Loucy (cell line): ENCODE measurements around the gene CDCA8.
"Not testable (repeated sequence)": the region's sequence is repeated elsewhere in the genome, so short reads cannot be mapped to it uniquely, and the experiment has no call there.

ENCODE experiments used
- H2AFZ ChIP-seq: fragments of 200-600 bp; sonication (generic); 2 replicates; pipeline ENCODE4 v1.6.0; 2016; ENCODE audit warnings: antibody characterized with exemption, mild to moderate bottlenecking, low read length, moderate library complexity
- H3F3A ChIP-seq: fragments of 200-600 bp; 2 replicates; pipeline ENCODE4 v1.6.0; 2016; ENCODE audit warnings: antibody characterized with exemption, low read depth, mild to moderate bottlenecking
- H3K27me3 ChIP-seq: fragments of 200-600 bp; sonication (generic); 2 replicates; pipeline ENCODE4 v1.6.1; 2014; ENCODE audit warnings: low read length, mild to moderate bottlenecking; ENCODE audit not compliant: insufficient read depth, poor library complexity, severe bottlenecking
- H3K36me3 ChIP-seq: fragments of 200-600 bp; sonication (generic); 2 replicates; pipeline ENCODE4 v1.6.1; 2016; ENCODE audit warnings: low read length; ENCODE audit not compliant: insufficient read depth
- H3K4me1 ChIP-seq: fragments of 200-600 bp; sonication (generic); 2 replicates; pipeline ENCODE4 v1.5.1; 2014; ENCODE audit warnings: low read length, mild to moderate bottlenecking; ENCODE audit not compliant: insufficient read depth, poor library complexity, severe bottlenecking
- H3K4me2 ChIP-seq: fragments of 200-600 bp; sonication (generic); 2 replicates; pipeline ENCODE4 v1.6.0; 2014; ENCODE audit warnings: antibody characterized with exemption, low read length, low read depth, mild to moderate bottlenecking; ENCODE audit not compliant: poor library complexity, severe bottlenecking
- H3K4me3 ChIP-seq: fragments of 200-600 bp; sonication (generic); 2 replicates; pipeline ENCODE4 v1.5.1; 2014; ENCODE audit warnings: low read length, mild to moderate bottlenecking, mixed read lengths; ENCODE audit not compliant: poor library complexity, severe bottlenecking
- H3K79me2 ChIP-seq: fragments of 200-600 bp; sonication (generic); 2 replicates; pipeline ENCODE4 v1.6.1; 2014; ENCODE audit warnings: low read length; ENCODE audit not compliant: insufficient read depth
- H3K9ac ChIP-seq: fragments of 200-600 bp; sonication (generic); 2 replicates; pipeline ENCODE4 v1.6.0; 2014; ENCODE audit warnings: mild to moderate bottlenecking, low read depth, low read length, moderate library complexity; ENCODE audit not compliant: poor library complexity, severe bottlenecking
- H3K9me2 ChIP-seq: fragments of 200-600 bp; sonication (generic); replicated peaks from 2 replicates; pipeline ENCODE4 v1.6.1; 2016; ENCODE audit warnings: low read depth, low read length, mixed read lengths
- H3K9me3 ChIP-seq: fragments of 200-600 bp; sonication (generic); 2 replicates; pipeline ENCODE4 v1.6.1; 2014; ENCODE audit warnings: mild to moderate bottlenecking, antibody characterized with exemption, low read length, low read depth; ENCODE audit not compliant: insufficient read depth
- H4K20me1 ChIP-seq: fragments of 200-600 bp; sonication (generic); 2 replicates; pipeline ENCODE4 v1.6.0; 2014; ENCODE audit warnings: antibody characterized with exemption, low read length, mild to moderate bottlenecking; ENCODE audit not compliant: insufficient read depth, poor library complexity, severe bottlenecking
- EZH2phosphoT487 ChIP-seq: fragments of 200-600 bp; IDR thresholded peaks from 2 replicates; pipeline ENCODE4 v1.6.1; 2018; ENCODE audit warnings: antibody characterized with exemption, mild to moderate bottlenecking, moderate library complexity, borderline replicate concordance
- TF ChIP-seq, protein P1 (sequence below): fragments of 200-600 bp; sonication (generic); conservative IDR thresholded peaks from 2 replicates; pipeline ENCODE4 v1.5.1; 2014; ENCODE audit warnings: mild to moderate bottlenecking, antibody characterized with exemption, low read length

CDCA8 gene

DNA sequence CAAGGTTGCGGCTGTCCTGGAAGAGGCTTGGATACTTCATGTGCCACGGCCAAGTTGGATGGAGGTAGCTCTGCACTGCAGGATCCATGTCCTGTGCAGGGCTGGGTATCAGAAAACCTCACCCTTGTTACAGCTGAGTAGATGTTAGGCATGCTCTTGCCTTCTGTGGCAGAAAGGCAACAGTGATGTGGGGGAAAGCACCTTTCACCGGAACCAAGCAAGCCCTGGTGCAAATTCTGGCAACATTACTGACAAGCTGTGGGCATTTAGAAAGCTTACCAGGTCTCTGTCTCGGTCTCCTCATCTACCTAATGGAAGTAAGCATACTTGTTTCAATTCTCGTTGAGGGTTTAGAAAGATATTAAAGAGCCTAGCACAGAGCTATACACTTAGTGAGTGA, 14.5 kb upstream of the CDCA8 start:
- Histone ChIP-seq H3F3A (no peaks in the 10 kb centered on the region), H3K36me3 (no peaks in the 10 kb centered on the region; the same call in 1 of the 2 replicates), H3K4me3 (no peak overlapping the region), H2AFZ (no peak overlapping the region), H3K79me2 (no peaks in the 10 kb centered on the region), H3K9me3 (no peaks in the 10 kb centered on the region), H3K4me1 (peaks cover 12% of the 10 kb centered on the region), H3K27me3 (no peaks in the 10 kb centered on the region), H3K4me2 (no peak overlapping the region), H4K20me1 (no peaks in the 10 kb centered on the region), H3K9ac (no peak overlapping the region), H3K9me2 (no peaks in the 10 kb centered on the region)
- TF ChIP-seq EZH2phosphoT487 = no peak
- TF ChIP-seq, protein P1, sequence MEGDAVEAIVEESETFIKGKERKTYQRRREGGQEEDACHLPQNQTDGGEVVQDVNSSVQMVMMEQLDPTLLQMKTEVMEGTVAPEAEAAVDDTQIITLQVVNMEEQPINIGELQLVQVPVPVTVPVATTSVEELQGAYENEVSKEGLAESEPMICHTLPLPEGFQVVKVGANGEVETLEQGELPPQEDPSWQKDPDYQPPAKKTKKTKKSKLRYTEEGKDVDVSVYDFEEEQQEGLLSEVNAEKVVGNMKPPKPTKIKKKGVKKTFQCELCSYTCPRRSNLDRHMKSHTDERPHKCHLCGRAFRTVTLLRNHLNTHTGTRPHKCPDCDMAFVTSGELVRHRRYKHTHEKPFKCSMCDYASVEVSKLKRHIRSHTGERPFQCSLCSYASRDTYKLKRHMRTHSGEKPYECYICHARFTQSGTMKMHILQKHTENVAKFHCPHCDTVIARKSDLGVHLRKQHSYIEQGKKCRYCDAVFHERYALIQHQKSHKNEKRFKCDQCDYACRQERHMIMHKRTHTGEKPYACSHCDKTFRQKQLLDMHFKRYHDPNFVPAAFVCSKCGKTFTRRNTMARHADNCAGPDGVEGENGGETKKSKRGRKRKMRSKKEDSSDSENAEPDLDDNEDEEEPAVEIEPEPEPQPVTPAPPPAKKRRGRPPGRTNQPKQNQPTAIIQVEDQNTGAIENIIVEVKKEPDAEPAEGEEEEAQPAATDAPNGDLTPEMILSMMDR = no peak

DNA sequence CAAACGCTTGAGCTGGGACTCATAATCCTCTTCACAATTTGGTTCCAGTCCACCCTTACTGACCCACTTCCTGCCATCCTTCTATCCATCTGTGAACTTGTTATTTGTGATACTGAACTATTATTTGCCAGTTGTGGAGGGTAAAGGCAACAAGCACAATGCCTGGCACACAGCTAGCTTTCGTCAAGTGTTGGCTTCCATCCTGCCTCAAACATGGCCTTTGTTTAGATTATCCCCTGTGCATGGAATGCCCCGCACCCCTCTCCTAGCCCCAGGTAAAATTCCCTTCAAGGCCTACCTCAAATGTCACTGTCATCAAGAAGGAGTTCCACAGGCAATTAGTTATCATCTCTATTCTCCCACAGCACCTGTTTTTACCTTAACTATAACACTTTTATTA, 11.4 kb upstream of the CDCA8 start:
- Histone ChIP-seq H3K9me3 (no peaks in the 10 kb centered on the region), H3K79me2 (no peaks in the 10 kb centered on the region), H2AFZ (no peak overlapping the region), H3K36me3 (no peaks in the 10 kb centered on the region; the same call in 1 of the 2 replicates), H3K4me1 (no peaks in the 10 kb centered on the region), H3K4me2 (no peak overlapping the region), H3F3A (no peaks in the 10 kb centered on the region), H4K20me1 (no peaks in the 10 kb centered on the region), H3K9me2 (no peaks in the 10 kb centered on the region), H3K9ac (no peak overlapping the region), H3K4me3 (no peak overlapping the region), H3K27me3 (no peaks in the 10 kb centered on the region)
- TF ChIP-seq EZH2phosphoT487 = no peak
- TF ChIP-seq, protein P1 = no peak

DNA sequence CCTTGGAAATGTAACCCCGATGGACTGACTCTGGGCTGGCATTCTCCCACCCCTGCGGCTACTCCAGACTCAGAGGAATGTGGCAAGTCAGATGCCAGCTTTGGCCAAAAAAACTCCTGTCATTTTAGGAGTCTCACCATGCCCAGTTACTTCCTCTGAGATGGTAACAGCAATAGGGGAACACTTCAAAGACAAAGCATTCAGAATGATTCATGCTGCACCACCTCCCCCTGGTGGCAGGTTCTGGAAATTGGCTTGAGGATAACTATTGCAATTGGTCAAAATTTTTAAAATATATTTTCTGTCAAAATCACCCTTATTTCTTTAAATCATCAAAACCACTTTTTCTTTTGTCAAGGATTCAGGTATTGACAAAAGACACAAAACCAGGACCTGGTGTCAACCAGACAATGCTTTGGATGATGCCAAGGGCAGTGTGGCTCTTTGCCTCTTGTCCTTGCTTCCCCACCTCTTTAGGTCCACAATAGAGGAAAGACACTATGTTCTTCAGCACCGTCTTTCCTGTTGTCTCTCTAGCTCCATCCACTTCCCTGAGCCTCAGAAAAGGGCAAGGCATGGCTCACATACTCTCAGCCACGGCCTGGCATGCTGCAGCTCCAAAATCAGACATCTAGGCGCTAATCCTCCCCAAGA, 9.9 kb upstream of the CDCA8 start:
- Histone ChIP-seq H3K9me3 (no peaks in the 10 kb centered on the region), H2AFZ (no peak overlapping the region), H3K4me1 (no peaks in the 10 kb centered on the region), H3K9me2 (no peaks in the 10 kb centered on the region), H3K4me2 (no peak overlapping the region), H3K27me3 (no peaks in the 10 kb centered on the region), H3K36me3 (no peaks in the 10 kb centered on the region; the same call in 1 of the 2 replicates), H3K4me3 (no peak overlapping the region), H4K20me1 (no peaks in the 10 kb centered on the region), H3K79me2 (no peaks in the 10 kb centered on the region), H3K9ac (no peak overlapping the region), H3F3A (no peaks in the 10 kb centered on the region)
- TF ChIP-seq EZH2phosphoT487 = no peak
- TF ChIP-seq, protein P1 = peak; percentile 95

DNA sequence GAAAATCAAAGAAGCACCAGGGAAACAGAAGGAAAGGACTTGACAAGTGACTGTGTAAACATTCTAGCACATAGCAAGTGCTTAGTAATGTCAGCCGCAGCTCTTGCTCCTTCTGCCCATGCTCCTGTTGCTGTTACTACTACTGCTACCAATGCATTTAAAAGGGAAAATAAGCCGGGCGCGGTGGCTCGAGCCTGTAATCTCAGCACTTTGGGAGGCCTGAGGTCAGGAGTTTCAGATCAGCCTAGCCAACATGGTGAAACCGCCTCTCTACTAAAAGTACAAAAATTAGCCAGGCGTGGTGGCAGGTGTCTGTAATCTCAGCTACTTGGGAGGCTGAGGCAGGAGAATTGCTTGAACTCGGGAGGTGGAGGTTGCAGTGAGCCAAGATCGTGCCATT, 8.1 kb upstream of the CDCA8 start:
- H3K9me3 ChIP-seq, H4K20me1 ChIP-seq, H3K4me2 ChIP-seq, H3F3A ChIP-seq, H3K9ac ChIP-seq, H3K36me3 ChIP-seq, H3K4me1 ChIP-seq, H3K4me3 ChIP-seq, H3K9me2 ChIP-seq, H2AFZ ChIP-seq, H3K27me3 ChIP-seq: not testable (repeated sequence)
- H3K79me2 ChIP-seq = peaks cover 11% of the 10 kb centered on the region
